Stimulated activated naive CD8-positive, alpha-beta T cell treated with anti-CD3 and anti-CD28 coated beads, Interleukin-15, Interleukin-2, amounts not matched to agents 100 ng/mL and 50 ng/mL, for 24 hours (primary cell): ENCODE measurements around the gene DNAJC3.

Experiments used
- H3K27ac Mint-ChIP-seq: one replicate; pipeline ENCODE4 v1.8.0; 2021; ENCODE audit warnings: mild to moderate bottlenecking, mixed read lengths
- H3K27me3 Mint-ChIP-seq: one replicate; pipeline ENCODE4 v1.8.0; 2021; ENCODE audit warnings: mixed read lengths
- H3K36me3 Mint-ChIP-seq: one replicate; pipeline ENCODE4 v1.8.0; 2021; ENCODE audit warnings: low read depth, mixed read lengths
- H3K4me1 Mint-ChIP-seq: one replicate; pipeline ENCODE4 v1.8.0; 2021; ENCODE audit warnings: low read depth, mixed read lengths
- H3K4me3 Mint-ChIP-seq: one replicate; pipeline ENCODE4 v1.8.0; 2021; ENCODE audit warnings: mild to moderate bottlenecking, mixed read lengths
- H3K9me3 Mint-ChIP-seq: one replicate; pipeline ENCODE4 v1.8.0; 2021; ENCODE audit warnings: mixed read lengths

The DNAJC3 gene

GRCh38 chr13:95793781-95794180 lies 116.8 kb downstream of the DNAJC3 start:
- H3K9me3 Mint-ChIP-seq, result no peaks in the 10 kb centered on the region
- no peak overlapping the region for H3K4me3 Mint-ChIP-seq
- no peaks in the 10 kb centered on the region for H3K4me1 Mint-ChIP-seq
- peaks cover 62% of the 10 kb centered on the region for H3K36me3 Mint-ChIP-seq
- no peak overlapping the region for H3K27ac Mint-ChIP-seq
- H3K27me3 Mint-ChIP-seq, result no peaks in the 10 kb centered on the region

GRCh38 chr13:95797016-95797415 lies 120.1 kb downstream of the DNAJC3 start:
- Mint-ChIP-seq H3K4me3 (no peak overlapping the region), H3K4me1 (no peaks in the 10 kb centered on the region), H3K27ac (no peak overlapping the region), H3K27me3 (no peaks in the 10 kb centered on the region), H3K9me3 (no peaks in the 10 kb centered on the region), H3K36me3 (peaks cover 31% of the 10 kb centered on the region)

- H3K27ac Mint-ChIP-seq, result no peak overlapping the region
- H3K36me3 Mint-ChIP-seq, result no peaks in the 10 kb centered on the region
- H3K9me3 Mint-ChIP-seq, result no peaks in the 10 kb centered on the region
- peaks cover 9% of the 10 kb centered on the region for H3K27me3 Mint-ChIP-seq
- H3K4me3 Mint-ChIP-seq, result no peak overlapping the region
- no peaks in the 10 kb centered on the region for H3K4me1 Mint-ChIP-seq
Measured at GRCh38 chr13:95800436-95800835, 123.5 kb downstream of the DNAJC3 start.

- Mint-ChIP-seq H3K27ac (no peak overlapping the region), H3K36me3 (no peaks in the 10 kb centered on the region), H3K27me3 (peaks cover 9% of the 10 kb centered on the region), H3K4me3 (no peak overlapping the region), H3K4me1 (no peaks in the 10 kb centered on the region), H3K9me3 (no peaks in the 10 kb centered on the region)
Measured at GRCh38 chr13:95801825-95802224, 124.9 kb downstream of the DNAJC3 start.

GRCh38 chr13:95805921-95806320 lies 129.0 kb downstream of the DNAJC3 start:
- Mint-ChIP-seq H3K27ac (no peak overlapping the region), H3K9me3 (peaks cover 5% of the 10 kb centered on the region), H3K4me3 (no peak overlapping the region), H3K27me3 (peaks cover 30% of the 10 kb centered on the region), H3K4me1 (no peaks in the 10 kb centered on the region), H3K36me3 (no peaks in the 10 kb centered on the region)

GRCh38 chr13:95809429-95809828 lies 132.5 kb downstream of the DNAJC3 start:
- no peaks in the 10 kb centered on the region for H3K36me3 Mint-ChIP-seq
- no peak overlapping the region for H3K4me3 Mint-ChIP-seq
- H3K27me3 Mint-ChIP-seq, result peaks cover 42% of the 10 kb centered on the region
- H3K27ac Mint-ChIP-seq, result no peak overlapping the region
- no peaks in the 10 kb centered on the region for H3K4me1 Mint-ChIP-seq
- H3K9me3 Mint-ChIP-seq, result peaks cover 15% of the 10 kb centered on the region

GRCh38 chr13:95813139-95813538 lies 136.2 kb downstream of the DNAJC3 start:
- Mint-ChIP-seq H3K27ac (no peak overlapping the region), H3K4me1 (no peaks in the 10 kb centered on the region), H3K9me3 (peaks cover 15% of the 10 kb centered on the region), H3K4me3 (no peak overlapping the region), H3K27me3 (peaks cover 48% of the 10 kb centered on the region), H3K36me3 (no peaks in the 10 kb centered on the region)

- peaks cover 37% of the 10 kb centered on the region for H3K27me3 Mint-ChIP-seq
- H3K9me3 Mint-ChIP-seq, result peaks cover 10% of the 10 kb centered on the region
- no peaks in the 10 kb centered on the region for H3K4me1 Mint-ChIP-seq
- H3K27ac Mint-ChIP-seq, result no peak overlapping the region
- no peak overlapping the region for H3K4me3 Mint-ChIP-seq
- no peaks in the 10 kb centered on the region for H3K36me3 Mint-ChIP-seq
Measured at GRCh38 chr13:95814495-95814894, 137.6 kb downstream of the DNAJC3 start.

- H3K4me3 Mint-ChIP-seq, result no peak overlapping the region
- H3K9me3 Mint-ChIP-seq, result no peaks in the 10 kb centered on the region
- no peak overlapping the region for H3K27ac Mint-ChIP-seq
- H3K27me3 Mint-ChIP-seq, result peaks cover 30% of the 10 kb centered on the region
- no peaks in the 10 kb centered on the region for H3K4me1 Mint-ChIP-seq
- no peaks in the 10 kb centered on the region for H3K36me3 Mint-ChIP-seq
Measured at GRCh38 chr13:95822303-95822702, 145.4 kb downstream of the DNAJC3 start.

- no peaks in the 10 kb centered on the region for H3K4me1 Mint-ChIP-seq
- H3K9me3 Mint-ChIP-seq, result no peaks in the 10 kb centered on the region
- no peak overlapping the region for H3K4me3 Mint-ChIP-seq
- no peaks in the 10 kb centered on the region for H3K36me3 Mint-ChIP-seq
- H3K27me3 Mint-ChIP-seq, result peaks cover 39% of the 10 kb centered on the region
- H3K27ac Mint-ChIP-seq, result no peak overlapping the region
Measured at GRCh38 chr13:95833126-95833525, 156.2 kb downstream of the DNAJC3 start.

- Mint-ChIP-seq H3K9me3 (no peaks in the 10 kb centered on the region), H3K27me3 (peaks cover 33% of the 10 kb centered on the region), H3K36me3 (no peaks in the 10 kb centered on the region), H3K4me1 (no peaks in the 10 kb centered on the region), H3K27ac (no peak overlapping the region), H3K4me3 (no peak overlapping the region)
Measured at GRCh38 chr13:95833719-95834118, 156.8 kb downstream of the DNAJC3 start.

GRCh38 chr13:95834134-95834765 lies 157.3 kb downstream of the DNAJC3 start:
- Mint-ChIP-seq H3K27me3 (peaks cover 30% of the 10 kb centered on the region), H3K36me3 (no peaks in the 10 kb centered on the region), H3K9me3 (no peaks in the 10 kb centered on the region), H3K4me3 (no peak overlapping the region), H3K27ac (no peak overlapping the region), H3K4me1 (no peaks in the 10 kb centered on the region)

- H3K27ac Mint-ChIP-seq, result no peak overlapping the region
- no peaks in the 10 kb centered on the region for H3K36me3 Mint-ChIP-seq
- H3K4me3 Mint-ChIP-seq, result no peak overlapping the region
- H3K4me1 Mint-ChIP-seq, result no peaks in the 10 kb centered on the region
- H3K9me3 Mint-ChIP-seq, result no peaks in the 10 kb centered on the region
- peaks cover 7% of the 10 kb centered on the region for H3K27me3 Mint-ChIP-seq
Measured at GRCh38 chr13:95841894-95842293, 165.0 kb downstream of the DNAJC3 start.

- H3K9me3 Mint-ChIP-seq, result no peaks in the 10 kb centered on the region
- no peak overlapping the region for H3K4me3 Mint-ChIP-seq
- no peaks in the 10 kb centered on the region for H3K36me3 Mint-ChIP-seq
- no peak overlapping the region for H3K27ac Mint-ChIP-seq
- H3K27me3 Mint-ChIP-seq, result no peaks in the 10 kb centered on the region
- no peaks in the 10 kb centered on the region for H3K4me1 Mint-ChIP-seq
Measured at GRCh38 chr13:95842898-95843297, 166.0 kb downstream of the DNAJC3 start.
